Gastroesophageal sphincter (tissue), 3 donors: ENCODE data around the gene GALNT17.

Experiments used
- CTCF ChIP-seq, 4 experiments: fragments of 200-600 bp in 2 of 4; fragments of 450-650 bp in 2 of 4; sonication (generic) in 1 of 4; IDR thresholded peaks; one replicate each; pipeline ENCODE4 v1.5.1; 2017 to 2019; ENCODE audit warnings: antibody characterized with exemption in 4 of 4, mild to moderate bottlenecking in 2 of 4, moderate library complexity in 2 of 4
- POLR2A ChIP-seq, 2 donors: fragments of 450-650 bp; IDR thresholded peaks; one replicate each; pipeline ENCODE4 v1.6.1; 2017; ENCODE audit warnings: antibody characterized with exemption in 2 of 2, mild to moderate bottlenecking in 2 of 2, moderate library complexity in 1 of 2

GRCh38 chr7:71668572-71668971, 536.6 kb downstream of the GALNT17 start:
- no peak for TF ChIP-seq CTCF (IDR thresholded peaks at IDR 0.05)
- TF ChIP-seq POLR2A (IDR thresholded peaks at IDR 0.05): no peak
